Upper lobe of right lung (tissue), 1 donor: ENCODE data around the gene PTPN4. TPM values are rescaled to one million over a fixed set of nuclear protein-coding genes. Genes with fewer than 3 reads are reported as not detected.

Experiments used
- ATAC-seq: fragments of 200-7000 bp; cut with Tn5 transposase; one replicate; pipeline ENCODE4 v1.9.1; 2020; ENCODE audit warnings: mild to moderate bottlenecking, moderate library complexity
- DNase-seq: peaks from one replicate; pipeline ENCODE4 v3.0.0-alpha.2; 2020
- H3K27ac ChIP-seq: fragments of 200-600 bp; one replicate; pipeline ENCODE4 v1.8.0; 2022
- H3K27me3 ChIP-seq: fragments of 200-600 bp; one replicate; pipeline ENCODE4 v1.8.0; 2022; ENCODE audit warnings: mild to moderate bottlenecking
- H3K36me3 ChIP-seq: fragments of 200-600 bp; one replicate; pipeline ENCODE4 v1.8.0; 2022
- H3K4me1 ChIP-seq: fragments of 200-600 bp; one replicate; pipeline ENCODE4 v1.8.0; 2022
- H3K4me3 ChIP-seq: fragments of 200-600 bp; one replicate; pipeline ENCODE4 v1.8.0; 2022; ENCODE audit warnings: mild to moderate bottlenecking
- H3K9me3 ChIP-seq: fragments of 200-600 bp; one replicate; pipeline ENCODE4 v1.8.0; 2022
- CTCF ChIP-seq: fragments of 200-600 bp; IDR thresholded peaks from one replicate; pipeline ENCODE4 v1.8.0; 2022; ENCODE audit warnings: antibody characterized with exemption
- intact Hi-C: fragments of 100-400 bp; cut with DNase I; formaldehyde crosslinking; loops from one replicate; pipeline ENCODE4 v1.11.0; 2022
- total RNA-seq: library from RNA; stranded (reverse); fragmentation: NEBNext Ultra II Directional; extraction: Animal tissue kit (Norgen Biotek cat#: 25700); gene quantifications from one replicate; pipeline ENCODE4 v1.2.1, GENCODE V29; 2021
- donor health status: DM: no; HTN: yes; CAD: no; lungs with severe emphysema.

PTPN4 gene
- total RNA-seq, 1 donor from 2014 or later = 45.4 TPM

GRCh38 chr2:119774026-119774425, 14.3 kb downstream of the PTPN4 start:
- Histone ChIP-seq H3K36me3 (no peaks in the 10 kb centered on the region), H3K9me3 (no peaks in the 10 kb centered on the region), H3K4me1 (no peaks in the 10 kb centered on the region), H3K27me3 (no peaks in the 10 kb centered on the region), H3K27ac (no peak overlapping the region), H3K4me3 (no peak overlapping the region)
- DNase-seq = no peak
- TF ChIP-seq CTCF = no peak
- no peak for ATAC-seq
- intact Hi-C loops = no loop called here

- Histone ChIP-seq H3K27me3 (no peaks in the 10 kb centered on the region), H3K4me3 (no peak overlapping the region), H3K4me1 (no peaks in the 10 kb centered on the region), H3K36me3 (no peaks in the 10 kb centered on the region), H3K27ac (no peak overlapping the region), H3K9me3 (no peaks in the 10 kb centered on the region)
- no peak for TF ChIP-seq CTCF
- DNase-seq = no peak
- no peak for ATAC-seq
- intact Hi-C loops = no loop called here
Measured at GRCh38 chr2:119775102-119775501, 15.4 kb downstream of the PTPN4 start.

- Histone ChIP-seq H3K36me3 (no peaks in the 10 kb centered on the region), H3K4me3 (no peak overlapping the region), H3K27ac (no peak overlapping the region), H3K9me3 (no peaks in the 10 kb centered on the region), H3K27me3 (no peaks in the 10 kb centered on the region), H3K4me1 (no peaks in the 10 kb centered on the region)
- TF ChIP-seq CTCF = no peak
- intact Hi-C loops = no loop called here
- DNase-seq = no peak
- no peak for ATAC-seq
Measured at GRCh38 chr2:119782308-119783027, 22.7 kb downstream of the PTPN4 start.

- no peaks in the 10 kb centered on the region for H3K27me3 ChIP-seq
- no peak for ATAC-seq
- intact Hi-C loops = no loop called here
Measured at GRCh38 chr2:119784876-119785275, 25.2 kb downstream of the PTPN4 start.

GRCh38 chr2:119786295-119786694, 26.6 kb downstream of the PTPN4 start:
- Histone ChIP-seq H3K36me3 (no peaks in the 10 kb centered on the region), H3K27me3 (no peaks in the 10 kb centered on the region), H3K4me3 (no peak overlapping the region), H3K27ac (no peak overlapping the region), H3K4me1 (no peaks in the 10 kb centered on the region), H3K9me3 (peaks cover 14% of the 10 kb centered on the region)
- intact Hi-C loops = no loop called here
- DNase-seq (no peak), ATAC-seq (no peak)
- TF ChIP-seq CTCF = no peak

More at GRCh38 chr2:119784876-119785275, 25.2 kb downstream of the PTPN4 start:
- Histone ChIP-seq H3K27ac (no peak overlapping the region), H3K9me3 (peaks cover under 1% of the 10 kb centered on the region), H3K4me3 (no peak overlapping the region), H3K4me1 (no peaks in the 10 kb centered on the region), H3K36me3 (no peaks in the 10 kb centered on the region)
- no peak for DNase-seq
- no peak for TF ChIP-seq CTCF
